ENCODE results near the gene P2RY6.
"Not testable (repeated sequence)": the region's sequence is repeated elsewhere in the genome, so short reads cannot be mapped to it uniquely, and the experiment has no call there.

Gene P2RY6

GRCh38 chr11:73262851-73263495, 9.2 kb upstream of the P2RY6 start:
- DNase-seq = no peak

DNA sequence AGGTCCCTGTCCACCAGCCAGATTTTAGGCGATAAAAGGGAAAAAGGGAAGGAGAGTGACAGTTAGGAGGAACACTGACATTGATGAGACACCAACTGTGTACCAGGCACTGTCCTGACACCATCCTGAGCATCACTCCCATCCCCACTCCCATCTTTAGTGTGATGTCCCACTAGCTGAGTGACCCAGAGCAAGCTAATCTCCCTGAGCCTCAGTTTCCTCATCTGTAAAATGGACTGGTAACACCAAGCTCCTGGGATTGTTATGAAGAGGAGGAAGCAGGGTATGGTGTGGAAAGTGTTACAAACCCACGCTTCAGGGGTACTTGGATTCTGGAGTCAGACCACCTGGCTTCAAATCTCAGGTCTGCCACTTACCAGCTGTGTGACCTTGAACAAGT, 8.5 kb upstream of the P2RY6 start:
- no peak for DNase-seq

DNA sequence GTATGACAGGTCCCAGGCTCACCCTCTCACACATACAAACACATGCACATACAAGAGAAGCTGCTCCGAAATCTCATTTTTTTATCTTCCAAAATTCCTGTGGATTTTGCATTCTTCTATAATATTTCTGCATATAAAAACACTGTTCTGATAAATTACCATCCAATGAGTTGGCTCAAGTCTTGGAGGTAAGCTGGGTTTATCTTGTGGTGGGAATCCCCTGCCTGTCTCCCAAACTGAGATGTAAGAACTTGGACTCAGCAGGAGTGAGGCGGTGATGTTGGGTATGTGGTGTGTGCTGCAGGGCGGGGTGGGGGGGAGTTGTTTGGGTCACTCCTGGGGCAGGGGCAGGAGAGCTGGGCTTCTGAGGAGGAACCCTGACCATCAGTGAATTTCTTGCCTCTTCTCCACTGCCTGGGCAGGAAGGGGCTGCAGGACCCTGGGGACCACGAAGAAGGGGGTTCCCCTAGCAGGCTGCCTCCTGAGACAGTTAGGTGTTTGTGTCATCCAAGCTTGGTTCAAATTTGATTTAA, 6.8 kb upstream of the P2RY6 start:
- DNase-seq = no peak

GRCh38 chr11:73265853-73266645, 6.1 kb upstream of the P2RY6 start:
- DNase-seq = no peak

DNA sequence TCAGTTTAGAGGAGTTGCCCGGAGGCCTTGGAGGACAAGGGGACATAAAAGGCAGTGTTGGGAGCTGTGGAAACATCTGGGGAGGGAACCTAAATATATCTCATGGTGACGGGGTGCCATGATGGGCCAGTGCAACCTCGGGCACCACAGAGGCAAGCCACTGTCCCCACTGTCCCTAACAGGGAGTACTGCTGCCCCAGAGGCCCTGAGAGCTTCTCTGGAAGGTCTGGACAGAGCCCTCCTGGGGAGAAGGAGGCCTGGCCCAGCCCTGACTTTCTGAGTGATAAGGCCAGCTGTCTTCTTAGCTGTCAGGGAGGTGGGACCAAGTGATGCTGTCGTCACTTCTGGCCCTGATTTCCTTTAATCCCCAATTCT, 5.5 kb upstream of the P2RY6 start:
- DNase-seq = no peak

DNA sequence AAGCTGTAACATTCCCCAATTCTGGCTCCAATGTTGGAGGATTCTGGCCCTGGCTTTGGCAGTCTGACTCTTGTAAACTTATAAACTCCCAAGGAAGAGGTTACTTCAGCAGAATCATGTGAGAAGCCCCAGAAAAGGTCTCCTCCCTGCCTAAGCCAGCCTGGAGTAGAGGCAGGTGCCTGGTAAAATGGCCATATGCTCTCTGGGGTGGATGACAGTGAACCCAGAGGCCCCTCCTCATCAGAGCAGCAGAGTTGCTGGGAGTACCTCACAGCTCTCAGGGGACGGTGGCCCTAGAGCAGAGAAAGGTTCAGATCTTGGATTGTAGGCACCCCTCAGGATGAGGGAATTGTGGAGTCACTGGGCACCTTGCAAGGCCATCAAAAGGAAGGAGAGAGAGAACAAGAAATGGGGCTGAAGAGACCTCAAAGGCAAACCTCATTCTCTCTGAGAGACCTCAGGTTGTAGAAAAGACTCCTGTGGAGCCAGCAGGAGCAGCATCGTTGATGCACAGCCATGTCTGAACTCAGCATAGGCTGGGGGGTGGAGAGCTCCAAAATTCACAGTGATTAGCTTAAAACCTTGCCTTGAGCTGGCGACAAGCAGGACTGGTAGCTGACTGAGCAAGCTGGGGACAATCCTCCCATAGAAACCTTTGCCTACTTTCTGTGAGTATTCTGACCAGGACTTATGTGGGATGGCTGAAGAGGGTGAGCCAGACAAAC, 4.9 kb upstream of the P2RY6 start:
- no peak for DNase-seq

DNA sequence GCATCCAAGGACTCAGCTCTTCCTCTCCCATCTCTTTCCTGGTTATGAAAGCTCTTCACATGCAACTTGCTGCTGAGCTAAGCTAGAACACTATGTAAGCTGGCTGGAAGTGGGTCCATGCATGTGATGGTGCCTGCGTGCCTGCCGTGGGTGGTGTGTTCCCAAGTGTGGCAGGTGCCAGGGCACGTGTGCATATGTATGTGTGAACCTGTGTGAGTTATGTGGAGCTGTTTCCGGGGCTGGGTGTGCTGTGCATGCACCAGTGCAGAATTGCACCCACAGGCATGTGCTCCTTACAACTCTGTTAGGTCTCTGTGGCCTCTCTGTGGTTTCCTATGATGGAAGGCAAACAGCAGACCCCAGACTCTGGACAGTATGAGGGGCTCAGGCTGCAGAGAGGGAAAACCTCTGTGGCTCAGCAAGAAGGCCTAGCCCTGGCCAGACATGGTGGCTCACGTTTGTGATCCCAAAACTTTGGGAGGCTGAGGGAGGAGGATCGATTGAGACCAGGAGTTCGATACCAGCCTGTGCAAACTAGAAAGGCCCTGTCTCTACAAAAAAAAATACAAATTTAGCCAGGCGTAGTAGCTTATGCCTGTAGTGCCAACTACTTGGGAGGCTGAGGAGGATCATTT, 4.1 kb upstream of the P2RY6 start:
- DNase-seq = no peak

GRCh38 chr11:73268671-73269271, 3.4 kb upstream of the P2RY6 start:
- DNase-seq = no peak

GRCh38 chr11:73269459-73270015, 2.6 kb upstream of the P2RY6 start:
- no peak for DNase-seq

DNA sequence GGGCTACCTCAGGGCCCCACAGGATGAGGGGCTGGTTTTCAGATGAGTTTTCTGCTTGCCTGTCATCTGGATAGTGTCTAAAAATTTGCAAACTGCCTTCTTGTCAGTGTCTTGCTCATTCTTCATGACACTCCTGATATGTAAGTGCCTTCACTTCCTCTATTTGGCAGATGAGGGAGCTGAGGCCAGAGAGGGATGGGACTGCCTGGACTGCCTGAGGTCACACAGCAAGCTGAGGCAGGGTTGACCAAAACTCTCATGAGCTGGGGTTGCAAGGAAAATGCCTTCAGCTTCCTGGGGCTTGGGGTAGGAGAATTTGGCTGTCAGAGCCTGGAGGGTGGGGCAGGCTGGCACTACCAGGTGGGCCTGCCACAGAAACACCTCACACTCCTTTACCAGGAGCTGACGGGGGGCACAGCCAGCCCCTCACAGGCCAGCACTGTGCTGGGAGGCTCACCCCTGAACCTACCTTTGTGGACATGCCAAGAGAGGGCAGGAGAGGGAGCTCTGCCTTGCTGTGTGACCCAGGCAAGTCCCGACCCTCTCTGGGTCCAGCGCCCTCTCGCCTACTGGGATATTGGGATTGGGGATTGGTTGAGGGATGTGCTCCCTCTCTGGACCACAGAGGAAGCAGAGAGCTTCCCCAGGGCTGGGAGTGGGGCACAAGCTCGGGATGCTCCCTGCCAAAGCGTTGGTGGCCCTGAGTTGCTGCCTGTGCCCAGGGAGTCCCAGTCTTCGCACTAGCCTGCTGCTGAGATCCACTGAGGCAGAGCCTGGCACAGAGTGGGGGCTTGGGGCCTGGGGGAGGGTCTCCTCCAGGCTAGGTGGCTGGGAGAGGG, 1.9 kb upstream of the P2RY6 start:
- no peak for DNase-seq

DNA sequence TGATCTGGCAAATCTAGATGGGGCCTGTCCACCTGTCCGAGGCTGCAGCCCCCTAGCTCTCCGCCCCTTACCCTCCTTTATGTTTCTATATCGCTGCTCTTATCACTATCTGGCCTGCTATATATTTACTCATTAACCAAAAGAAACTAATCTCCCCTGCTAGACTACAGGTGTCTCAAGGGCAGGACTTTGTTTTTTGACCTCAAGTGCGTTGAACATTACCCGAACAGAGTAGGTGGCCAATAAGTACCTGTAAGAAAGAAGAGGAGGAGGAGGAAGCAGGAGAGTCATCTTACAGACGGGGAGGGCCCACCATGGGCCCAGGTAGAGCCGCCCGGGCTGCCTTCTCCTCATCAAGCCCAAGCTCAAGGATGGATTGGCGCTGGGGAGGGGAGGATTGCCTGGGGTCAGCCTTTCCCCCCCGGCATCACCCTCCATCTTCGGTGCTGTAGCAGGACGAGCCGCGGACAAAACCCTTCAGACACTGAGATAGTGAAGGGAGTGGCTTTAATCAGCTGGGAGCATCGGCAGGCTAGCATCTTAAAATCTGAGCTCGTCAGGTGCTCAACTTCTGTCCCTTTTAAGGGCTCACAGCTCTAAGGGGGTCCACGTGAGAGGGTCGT, 1.2 kb upstream of the P2RY6 start:
- DNase-seq = no peak

DNA sequence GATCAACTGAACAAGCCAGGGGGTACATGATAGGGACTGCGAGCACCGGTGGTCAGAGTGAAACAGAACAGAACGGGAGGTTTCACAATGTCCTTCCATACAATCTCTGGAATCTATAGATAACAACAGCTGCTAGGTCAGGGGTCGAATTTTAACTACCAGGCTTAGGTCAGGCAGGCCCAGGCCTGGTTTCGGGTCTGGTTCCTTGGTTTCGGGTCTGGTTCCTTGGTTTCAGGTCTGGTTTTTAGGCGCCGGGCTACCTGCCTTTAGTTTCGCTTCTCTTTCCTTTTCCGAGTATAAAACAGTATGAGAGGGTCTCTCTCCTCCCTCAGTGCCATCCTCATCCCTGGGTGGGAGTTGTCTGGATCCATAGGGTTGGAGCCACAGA, 666 bp upstream of the P2RY6 start:
- DNase-seq = not testable (repeated sequence)

DNA sequence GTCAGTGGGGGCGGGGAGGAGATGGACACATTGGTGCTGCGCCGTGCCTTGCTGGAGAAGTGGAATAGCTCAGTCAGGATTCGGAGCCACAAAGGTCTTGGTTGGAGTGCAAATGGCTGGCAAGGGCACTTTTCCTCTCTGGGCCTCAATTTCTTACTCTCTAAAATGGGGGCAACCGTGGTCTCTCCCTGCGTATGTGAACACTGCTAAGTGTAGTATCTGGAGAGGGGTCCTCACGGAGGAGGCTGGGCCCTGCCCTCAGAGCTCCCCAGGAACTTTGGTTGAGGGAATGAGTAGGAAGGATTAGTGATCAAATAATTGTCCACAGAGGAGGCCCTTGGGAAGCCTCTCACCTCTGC, 521 bp downstream of the P2RY6 start:
- no peak for DNase-seq

DNA sequence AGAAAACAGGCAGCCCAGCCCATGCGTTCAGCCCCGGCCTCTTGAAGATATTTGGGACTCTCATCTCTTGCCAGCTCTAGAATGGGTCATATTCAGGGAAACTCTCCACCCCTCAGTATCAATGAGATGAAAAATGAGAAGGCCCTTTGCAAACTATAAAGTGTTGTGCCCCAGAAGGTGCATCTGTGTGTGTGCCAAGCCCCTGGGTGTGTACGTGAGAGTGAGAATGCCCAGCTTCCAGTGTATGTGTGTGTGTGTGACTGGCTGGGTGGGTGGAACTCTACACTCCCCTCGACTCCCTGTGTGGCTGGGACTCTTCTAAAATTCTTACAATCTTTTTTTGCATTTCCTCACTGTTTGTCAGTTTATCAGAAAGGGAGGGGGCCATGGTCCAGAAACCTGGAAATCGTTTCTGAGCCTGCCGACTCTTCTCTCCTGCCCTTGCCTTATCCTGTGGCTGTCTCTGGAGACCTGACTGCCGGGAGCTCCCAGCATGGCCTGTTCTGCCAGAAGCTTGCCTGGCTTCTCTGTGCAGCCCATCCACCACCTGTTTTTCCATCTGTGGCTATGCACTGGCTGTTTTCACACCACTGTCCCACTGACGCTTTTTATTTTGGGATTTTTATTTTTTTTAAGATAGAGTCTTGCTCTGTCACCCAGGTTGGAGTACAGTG, 1.2 kb downstream of the P2RY6 start:
- no peak for DNase-seq

GRCh38 chr11:73274191-73274590, 2.1 kb downstream of the P2RY6 start:
- DNase-seq = not testable (repeated sequence)

- DNase-seq = no peak
Measured at GRCh38 chr11:73274722-73275380, 2.7 kb downstream of the P2RY6 start.

DNA sequence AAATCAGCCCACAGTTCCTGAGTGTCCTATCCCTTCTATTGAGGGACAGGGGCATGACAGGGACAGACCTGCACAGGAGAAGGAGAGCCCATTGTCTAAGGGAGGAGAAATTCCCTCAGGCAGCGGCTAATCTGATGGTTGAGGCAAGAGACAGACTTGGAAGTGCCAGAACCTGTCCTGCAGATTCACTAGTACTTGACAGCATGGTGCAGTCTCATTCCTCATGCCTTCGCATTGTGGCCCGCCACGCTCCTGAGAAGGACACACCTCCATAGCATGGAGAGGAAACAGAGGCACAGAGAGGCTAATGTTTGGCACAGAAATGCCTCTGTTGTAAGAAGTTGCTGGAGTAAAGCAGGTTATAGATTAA, 3.2 kb downstream of the P2RY6 start:
- DNase-seq = no peak

DNA sequence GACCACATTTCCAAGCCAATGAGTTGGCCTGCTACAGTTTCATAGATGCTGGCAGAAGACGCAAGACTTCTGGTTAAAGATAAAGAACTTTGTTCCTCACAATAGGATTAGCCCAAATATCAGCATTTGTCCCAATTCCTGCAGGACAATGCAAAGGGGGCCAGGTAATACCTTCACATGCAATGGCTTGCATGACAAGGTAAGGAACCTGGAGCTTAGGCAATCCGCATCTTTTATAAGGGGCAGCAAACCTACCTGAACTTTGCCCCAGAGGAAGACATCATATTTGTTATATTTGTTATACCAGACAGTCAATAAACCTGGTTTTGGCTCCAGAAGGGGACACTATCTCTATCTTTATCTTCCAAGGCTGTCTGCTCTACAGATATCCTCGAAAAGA, 5.3 kb downstream of the P2RY6 start:
- DNase-seq = no peak

GRCh38 chr11:73280626-73281025, 8.5 kb downstream of the P2RY6 start:
- no peak for DNase-seq

DNA sequence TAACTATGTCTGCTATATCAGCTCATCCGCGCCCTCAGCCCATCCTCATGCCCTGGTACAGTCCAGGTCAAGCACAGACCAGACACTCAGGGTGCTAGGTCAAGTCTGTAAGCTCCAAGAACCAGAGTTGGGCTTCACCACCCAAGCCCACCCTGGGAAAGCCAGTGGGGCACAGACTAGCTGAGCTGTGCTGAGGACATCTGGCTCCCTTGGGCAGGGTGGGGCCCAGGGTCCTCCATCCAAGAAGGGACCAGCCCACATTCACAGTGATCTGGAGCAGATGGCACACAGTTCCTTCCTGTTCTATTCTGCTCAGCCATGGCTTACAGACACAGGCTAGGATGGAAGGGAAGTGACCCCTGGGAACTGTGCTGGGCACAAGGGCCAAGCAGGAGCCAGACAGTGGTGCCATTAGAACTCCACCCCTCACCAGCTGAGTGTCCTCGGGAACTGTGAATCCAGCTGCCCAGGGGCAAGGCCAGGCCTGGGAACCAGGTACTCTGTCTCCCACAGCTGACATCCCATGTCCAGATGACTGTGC, 9.1 kb downstream of the P2RY6 start:
- no peak for DNase-seq

Data from stimulated activated CD4-positive, alpha-beta T cell treated with anti-CD3 and anti-CD28 coated beads, Interleukin-15, amount 100 ng/mL, for 24 hours (primary cell).